Mucosa of rectum (tissue), 2 donors: ENCODE data around the gene PHETA2.
"Not testable (repeated sequence)": the region's sequence is repeated elsewhere in the genome, so short reads cannot be mapped to it uniquely, and the experiment has no call there.

Experiments used
- H3K27ac ChIP-seq, 2 donors: one replicate each; pipeline ENCODE4 v1.7.0; 2013; ENCODE audit warnings: inconsistent platforms in 2 of 2, low read depth in 2 of 2, low read length in 2 of 2
- H3K27me3 ChIP-seq, 2 donors: one replicate each; pipeline ENCODE4 v1.7.0; 2013; ENCODE audit warnings: low read length in 2 of 2; ENCODE audit not compliant: control insufficient read depth in 2 of 2, insufficient read depth in 2 of 2
- H3K36me3 ChIP-seq, 2 donors: one replicate each; pipeline ENCODE4 v1.7.0; 2013; ENCODE audit warnings: low read length in 2 of 2; ENCODE audit not compliant: control insufficient read depth in 2 of 2, insufficient read depth in 2 of 2
- H3K4me1 ChIP-seq, 2 donors: one replicate each; pipeline ENCODE4 v1.7.0; 2013; ENCODE audit warnings: low read length in 2 of 2, mild to moderate bottlenecking in 1 of 2; ENCODE audit not compliant: control insufficient read depth in 2 of 2, insufficient read depth in 2 of 2
- H3K4me3 ChIP-seq, 2 donors: one replicate each; pipeline ENCODE4 v1.7.0; 2013; ENCODE audit warnings: low read length in 2 of 2
- H3K9ac ChIP-seq, 2 donors: one replicate each; pipeline ENCODE4 v1.7.0; 2013; ENCODE audit warnings: low read length in 2 of 2, low read depth in 1 of 2, mild to moderate bottlenecking in 1 of 2
- H3K9me3 ChIP-seq, 2 donors: one replicate each; pipeline ENCODE4 v1.7.0; 2013; ENCODE audit warnings: low read length in 2 of 2; ENCODE audit not compliant: control insufficient read depth in 2 of 2
- donor health status: healthy.
- donor health status: Normal muscosa, but diverticular disease.

The PHETA2 gene

DNA sequence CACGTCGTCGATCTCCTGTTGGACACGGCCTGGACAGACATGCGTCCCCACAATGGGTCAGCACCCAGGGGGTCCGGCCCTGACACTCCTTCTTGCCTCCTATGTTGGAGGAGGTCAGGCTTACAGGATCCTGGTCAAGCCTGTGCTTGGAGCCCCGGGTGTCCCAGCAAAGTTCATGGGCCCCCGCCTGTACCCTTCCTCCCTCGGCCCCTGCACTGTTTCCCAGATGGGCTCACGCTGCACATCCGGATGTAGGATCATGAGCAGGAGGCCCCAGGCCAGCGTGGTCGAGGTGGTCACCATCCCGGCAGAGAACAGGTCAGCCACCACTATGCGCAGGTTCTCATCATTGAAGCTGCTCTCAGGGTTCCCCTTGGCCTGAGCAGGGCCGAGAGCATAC, 53.6 kb downstream of the PHETA2 start:
- Histone ChIP-seq H3K4me1 (peaks cover 2 to 6% of the 10 kb centered on the region in 2 donors), H3K27me3 (no peaks in the 10 kb centered on the region), H3K4me3 (no peak overlapping the region), H3K9me3 (no peaks in the 10 kb centered on the region), H3K27ac (no peak overlapping the region), H3K9ac (no peak overlapping the region), H3K36me3 (no peaks in the 10 kb centered on the region)

DNA sequence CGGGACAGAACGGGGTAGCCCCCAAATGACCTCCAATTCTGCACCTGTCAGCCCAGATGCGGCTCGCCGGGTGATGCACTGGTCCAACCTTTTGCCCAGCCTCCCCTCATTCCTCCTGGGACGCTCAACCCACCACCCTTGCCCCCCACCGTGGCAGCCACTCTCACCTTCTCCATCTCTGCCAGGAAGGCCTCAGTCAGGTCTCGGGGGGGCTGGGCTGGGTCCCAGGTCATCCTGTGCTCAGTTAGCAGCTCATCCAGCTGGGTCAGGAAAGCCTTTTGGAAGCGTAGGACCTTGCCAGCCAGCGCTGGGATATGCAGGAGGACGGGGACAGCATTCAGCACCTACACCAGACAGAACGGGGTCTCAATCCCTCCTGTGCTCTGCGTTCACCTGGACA, 54.0 kb downstream of the PHETA2 start:
- H3K27ac ChIP-seq, H3K4me1 ChIP-seq, H3K9me3 ChIP-seq, H3K36me3 ChIP-seq, H3K4me3 ChIP-seq, H3K9ac ChIP-seq, H3K27me3 ChIP-seq: not testable (repeated sequence)
